Bladder microvascular endothelial cell (primary cell): ENCODE data around the gene RSF1. TPM values are rescaled to one million over a fixed set of nuclear protein-coding genes. Genes with fewer than 3 reads are reported as not detected.

Source experiments
- total RNA-seq: library from RNA; depleted of rRNA; stranded (reverse); fragments of >200 nt; gene quantifications from 2 replicates; pipeline ENCODE4 v1.2.3, GENCODE V29; 2014

The RSF1 gene
- 25.3 and 44.7 TPM in 2 replicates for total RNA-seq

GRCh38 chr11:77820565-77821348 lies at the start of gene RSF1, which contains the start of gene AAMDC:
Gene RSF1 (minus strand): TSS chr11:77820722. CDS start chr11:77820714, 8 bp downstream.
Gene AAMDC (plus strand): TSS chr11:77821144. CDS start chr11:77842497, 21,353 bp downstream.

GRCh38 chr11:77637345-77638165 lies 183.0 kb downstream of the RSF1 start, which contains the start of gene CLNS1A:
Gene CLNS1A (minus strand): TSS chr11:77637794. CDS start chr11:77637714, 80 bp downstream.

Other genes starting within 250 kb of the RSF1 start
- gene AQP11, start 230.8 kb downstream of the RSF1 start, total RNA-seq, result 0.16 and 0.31 TPM in 2 replicates
- 96.0 and 181 TPM in 2 replicates for gene CLNS1A, start 182.9 kb downstream of the RSF1 start, total RNA-seq
- 48.3 and 62.5 TPM in 2 replicates for gene AAMDC, start 422 bp upstream of the RSF1 start, total RNA-seq
- 17.5 and 36.9 TPM in 2 replicates for gene INTS4, start 173.9 kb upstream of the RSF1 start, total RNA-seq
- 0.25 and 0.32 TPM in 2 replicates for gene KCTD14, start 202.6 kb upstream of the RSF1 start, total RNA-seq
- gene THRSP, start 243.1 kb upstream of the RSF1 start, total RNA-seq, result not detected in 2 replicates